ENCODE data around the gene ALDH1L1.

Gene ALDH1L1

GRCh38 chr3:126180477-126181397 is at the start of gene ALDH1L1:
Gene ALDH1L1 (minus strand): TSS chr3:126180586. CDS start chr3:126160979, 19,607 bp downstream.
- DNase-seq: peak in 11 of 14 donors; percentile 35 to 93 (median 80)

- DNase-seq: no peak
Observed at GRCh38 chr3:126226374-126226773, 46.0 kb upstream of the ALDH1L1 start.

GRCh38 chr3:126216416-126216815 is 36.0 kb upstream of the ALDH1L1 start:
- no peak for DNase-seq

- DNase-seq: peak in 1 of 14 donors; percentile 26
Observed at GRCh38 chr3:126213379-126214028, 33.1 kb upstream of the ALDH1L1 start.

- DNase-seq: peak in 6 of 14 donors; percentile 11 to 57 (median 43)
Observed at GRCh38 chr3:126212620-126213378, 32.4 kb upstream of the ALDH1L1 start.

- DNase-seq: no peak
Observed at GRCh38 chr3:126212250-126212619, 31.8 kb upstream of the ALDH1L1 start.

- DNase-seq: no peak
Observed at GRCh38 chr3:126211569-126211968, 31.2 kb upstream of the ALDH1L1 start.

- DNase-seq: no peak
Observed at GRCh38 chr3:126210606-126211005, 30.2 kb upstream of the ALDH1L1 start.

- peak in 1 of 14 donors; percentile 11 for DNase-seq
Observed at GRCh38 chr3:126209741-126210140, 29.4 kb upstream of the ALDH1L1 start.

GRCh38 chr3:126208606-126209256 is 28.3 kb upstream of the ALDH1L1 start:
- peak in 6 of 14 donors; percentile 16 to 70 (median 32) for DNase-seq

- DNase-seq: no peak
Observed at GRCh38 chr3:126208182-126208581, 27.8 kb upstream of the ALDH1L1 start.

GRCh38 chr3:126207166-126207565 is 26.8 kb upstream of the ALDH1L1 start:
- peak in 1 of 14 donors; percentile 85 for DNase-seq

GRCh38 chr3:126205717-126206655 is 25.6 kb upstream of the ALDH1L1 start:
- no peak for DNase-seq

- DNase-seq: no peak
Observed at GRCh38 chr3:126202680-126203079, 22.3 kb upstream of the ALDH1L1 start.

- DNase-seq: peak in 2 of 14 donors; percentile 18 to 93
Observed at GRCh38 chr3:126202276-126202675, 21.9 kb upstream of the ALDH1L1 start.

GRCh38 chr3:126201168-126201567 is 20.8 kb upstream of the ALDH1L1 start:
- no peak for DNase-seq

GRCh38 chr3:126200534-126200933 is 20.1 kb upstream of the ALDH1L1 start:
- DNase-seq: no peak

- no peak for DNase-seq
Observed at GRCh38 chr3:126199256-126199655, 18.9 kb upstream of the ALDH1L1 start.

- DNase-seq: peak in 6 of 14 donors; percentile 14 to 71 (median 40)
Observed at GRCh38 chr3:126197854-126198584, 17.6 kb upstream of the ALDH1L1 start.

GRCh38 chr3:126197343-126197742 is 17.0 kb upstream of the ALDH1L1 start:
- DNase-seq: no peak

Data from C1 segment of cervical spinal cord (tissue), 14 donors.